BLaER1 (cell line): ENCODE data around the gene SREBF2.
A peak's percentile ranks its signal among the peaks of the same experiment; 100 is the strongest.

ENCODE experiments used
- H3K27ac ChIP-seq: shearing (Covaris generic); formaldehyde crosslinking; 2 replicates; pipeline ENCODE4 v1.8.1; 2022
- H3K27me3 ChIP-seq: shearing (Covaris generic); formaldehyde crosslinking; 2 replicates; pipeline ENCODE4 v1.8.1; 2022
- H3K36me3 ChIP-seq: shearing (Covaris generic); formaldehyde crosslinking; 2 replicates; pipeline ENCODE4 v1.8.1; 2022
- H3K4me1 ChIP-seq: shearing (Covaris generic); formaldehyde crosslinking; 2 replicates; pipeline ENCODE4 v1.8.1; 2022
- H3K4me2 ChIP-seq: shearing (Covaris generic); formaldehyde crosslinking; 2 replicates; pipeline ENCODE4 v1.8.1; 2022
- H3K4me3 ChIP-seq: shearing (Covaris generic); formaldehyde crosslinking; 2 replicates; pipeline ENCODE4 v1.8.1; 2022
- H3K9ac ChIP-seq: shearing (Covaris generic); formaldehyde crosslinking; 2 replicates; pipeline ENCODE4 v1.8.1; 2022
- H3K9me3 ChIP-seq: shearing (Covaris generic); formaldehyde crosslinking; 2 replicates; pipeline ENCODE4 v1.8.1; 2022
- H4K20me1 ChIP-seq: shearing (Covaris generic); formaldehyde crosslinking; 2 replicates; pipeline ENCODE4 v1.8.1; 2022
- Cebpa-rat ChIP-seq: shearing (Covaris generic); IDR thresholded peaks from 2 replicates; pipeline ENCODE4 v1.8.1; 2022

Gene SREBF2

DNA sequence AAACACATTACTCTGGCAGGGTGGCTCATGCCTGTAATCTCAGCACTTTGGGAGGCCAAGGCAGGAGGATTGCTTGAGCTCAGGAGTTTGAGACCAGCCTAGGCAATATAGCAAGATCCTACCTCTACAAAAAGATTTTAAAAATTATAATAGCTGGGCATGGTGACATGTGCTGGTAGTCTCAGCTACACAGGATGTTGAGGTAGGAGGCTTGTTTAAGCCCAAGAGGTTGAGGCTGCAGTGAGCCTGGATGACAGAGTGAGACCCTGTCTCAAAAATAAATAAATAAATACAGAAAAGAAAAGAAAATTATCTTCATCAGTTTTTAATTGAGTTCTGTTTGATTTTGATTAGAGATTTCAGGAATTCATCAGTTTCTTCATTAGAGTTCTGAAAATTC, 27.3 kb upstream of the SREBF2 start:
- Histone ChIP-seq H3K27me3 (no peaks in the 10 kb centered on the region), H3K4me2 (peak overlapping the region; percentile 36; the same call in 1 of the 2 replicates), H3K36me3 (peaks cover 37% of the 10 kb centered on the region), H3K4me1 (peaks cover 43% of the 10 kb centered on the region), H3K4me3 (no peak overlapping the region), H3K27ac (no peak overlapping the region), H3K9me3 (no peaks in the 10 kb centered on the region), H3K9ac (no peak overlapping the region), H4K20me1 (peaks cover 37% of the 10 kb centered on the region)
- no peak for TF ChIP-seq Cebpa-rat

DNA sequence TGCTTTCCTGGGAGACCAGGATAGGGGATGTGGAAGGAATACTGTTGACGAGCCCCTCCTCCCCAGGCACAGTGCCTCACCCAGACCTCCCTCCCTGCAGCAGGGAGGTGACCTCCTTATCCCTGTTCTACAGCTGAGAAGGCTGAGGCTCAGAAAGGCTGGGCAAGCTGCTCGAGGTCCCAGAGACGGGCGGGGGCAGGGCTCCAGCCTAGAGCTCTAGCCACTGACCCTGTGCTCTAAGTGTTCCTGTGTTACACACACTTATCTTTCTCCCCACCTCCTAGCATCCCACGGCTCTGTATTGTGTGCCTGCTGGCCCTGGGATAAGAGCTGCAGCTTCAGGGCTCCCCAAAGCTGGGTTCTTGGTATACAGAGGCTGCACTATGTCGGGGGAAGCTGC, 24.5 kb upstream of the SREBF2 start:
- no peaks in the 10 kb centered on the region for H3K27me3 ChIP-seq
- TF ChIP-seq Cebpa-rat = no peak
- H4K20me1 ChIP-seq = peaks cover 35% of the 10 kb centered on the region
- peaks cover 61% of the 10 kb centered on the region for H3K36me3 ChIP-seq
- H3K4me3 ChIP-seq = no peak overlapping the region
- H3K27ac ChIP-seq = no peak overlapping the region
- H3K9me3 ChIP-seq = no peaks in the 10 kb centered on the region
- no peak overlapping the region for H3K9ac ChIP-seq
- H3K4me2 ChIP-seq = no peak overlapping the region
- H3K4me1 ChIP-seq = peaks cover 29% of the 10 kb centered on the region

DNA sequence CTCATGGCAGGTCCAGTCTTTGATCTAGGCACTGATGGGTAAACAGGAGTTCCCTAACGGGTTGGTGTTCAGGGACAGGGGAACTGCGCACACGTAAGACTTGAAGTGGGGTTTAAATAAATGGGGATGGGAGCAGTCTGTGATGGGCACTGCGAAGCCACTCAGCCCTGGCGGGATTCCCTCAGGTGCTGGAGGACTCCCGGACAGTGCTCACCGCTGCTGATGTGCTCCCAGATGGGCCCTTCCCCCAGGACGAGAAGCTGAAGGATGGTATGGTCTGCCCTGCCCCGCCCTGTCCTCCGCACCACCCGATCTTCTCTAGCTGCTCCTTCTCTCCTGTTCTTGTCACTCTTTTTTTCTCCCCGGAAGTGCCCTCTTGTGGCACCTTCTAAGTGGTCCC, 22.9 kb upstream of the SREBF2 start:
- H3K4me2 ChIP-seq = no peak overlapping the region
- H3K27ac ChIP-seq = no peak overlapping the region
- no peaks in the 10 kb centered on the region for H3K9me3 ChIP-seq
- peaks cover 77% of the 10 kb centered on the region for H3K36me3 ChIP-seq
- H3K4me1 ChIP-seq = peaks cover 16% of the 10 kb centered on the region
- no peaks in the 10 kb centered on the region for H3K27me3 ChIP-seq
- no peak overlapping the region for H3K9ac ChIP-seq
- no peak for TF ChIP-seq Cebpa-rat
- H4K20me1 ChIP-seq = peaks cover 30% of the 10 kb centered on the region
- no peak overlapping the region for H3K4me3 ChIP-seq

DNA sequence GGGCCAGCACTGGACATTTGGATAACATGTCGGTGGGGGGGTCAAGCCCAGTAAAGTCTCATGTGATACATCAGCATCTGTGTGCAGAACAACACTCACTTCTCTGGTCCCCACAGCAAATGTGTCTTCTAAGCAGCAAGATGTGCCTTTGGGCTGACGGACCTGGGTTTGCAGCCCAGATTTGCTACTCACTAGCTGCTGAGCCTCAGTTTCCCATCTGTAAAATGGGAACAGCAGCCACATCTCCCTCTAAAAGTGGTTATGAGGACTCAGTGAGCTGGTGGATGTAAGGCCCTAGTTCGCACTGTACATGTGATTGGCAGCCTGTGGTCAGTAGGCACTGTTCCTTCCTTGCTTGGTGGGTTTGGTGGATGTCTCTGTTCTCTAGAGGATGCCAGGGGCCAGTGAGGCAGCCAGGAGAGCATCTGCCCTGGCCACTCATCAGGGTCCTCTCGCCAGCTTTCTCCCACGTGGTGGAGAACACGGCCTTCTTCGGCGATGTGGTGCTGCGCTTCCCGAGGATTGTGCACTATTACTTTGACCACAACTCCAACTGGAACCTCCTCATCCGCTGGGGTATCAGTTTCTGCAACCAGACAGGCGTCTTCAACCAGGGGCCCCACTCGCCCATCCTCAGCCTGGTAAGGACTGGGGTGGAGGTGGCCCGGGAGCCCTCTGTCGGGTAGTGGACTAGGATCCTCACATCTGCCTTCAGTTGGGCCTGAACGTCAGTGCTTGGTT, 19.9 kb upstream of the SREBF2 start:
- Histone ChIP-seq H3K27ac (no peak overlapping the region), H3K4me3 (no peak overlapping the region), H3K9me3 (no peaks in the 10 kb centered on the region), H3K4me2 (no peak overlapping the region), H3K4me1 (no peaks in the 10 kb centered on the region), H3K27me3 (no peaks in the 10 kb centered on the region), H4K20me1 (peaks cover 20% of the 10 kb centered on the region), H3K36me3 (peaks cover 98% of the 10 kb centered on the region), H3K9ac (no peak overlapping the region)
- no peak for TF ChIP-seq Cebpa-rat

DNA sequence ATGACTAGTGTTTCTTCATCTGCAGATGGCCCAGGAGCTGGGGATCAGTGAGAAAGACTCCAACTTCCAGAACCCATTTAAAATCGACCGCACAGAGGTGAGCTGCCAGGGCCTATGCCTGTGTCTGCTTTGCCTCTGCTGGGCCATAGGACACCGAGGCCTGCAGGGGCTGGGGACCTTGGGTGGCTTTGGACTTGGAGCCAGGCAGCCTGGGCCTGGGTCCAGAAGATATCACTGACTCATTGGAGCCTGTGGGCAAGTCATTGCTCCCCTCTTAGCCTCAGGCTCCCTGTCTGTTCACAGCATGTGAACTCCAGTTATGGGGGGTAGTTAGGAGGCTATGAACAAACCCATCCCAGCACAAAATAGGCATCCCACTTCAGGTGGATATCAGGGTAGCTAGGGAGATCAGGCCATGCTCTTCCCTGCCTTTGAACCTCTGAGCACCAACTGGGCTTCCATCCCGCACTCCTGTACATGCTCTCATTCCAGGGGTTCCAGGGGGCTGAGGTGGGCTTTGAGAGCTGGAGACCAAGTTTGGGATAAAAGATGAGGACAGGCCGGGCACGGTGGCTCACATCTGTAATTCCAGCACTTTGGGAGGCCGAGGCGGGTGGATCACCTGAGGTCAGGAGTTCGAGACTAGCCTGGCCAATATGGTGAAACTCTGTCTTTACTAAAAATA, 19.0 kb upstream of the SREBF2 start:
- Histone ChIP-seq H3K4me1 (no peaks in the 10 kb centered on the region), H3K9me3 (no peaks in the 10 kb centered on the region), H3K4me3 (no peak overlapping the region), H3K9ac (no peak overlapping the region), H3K27me3 (no peaks in the 10 kb centered on the region), H3K36me3 (peaks cover 99% of the 10 kb centered on the region), H3K4me2 (no peak overlapping the region), H3K27ac (no peak overlapping the region), H4K20me1 (peaks cover 20% of the 10 kb centered on the region)
- no peak for TF ChIP-seq Cebpa-rat

DNA sequence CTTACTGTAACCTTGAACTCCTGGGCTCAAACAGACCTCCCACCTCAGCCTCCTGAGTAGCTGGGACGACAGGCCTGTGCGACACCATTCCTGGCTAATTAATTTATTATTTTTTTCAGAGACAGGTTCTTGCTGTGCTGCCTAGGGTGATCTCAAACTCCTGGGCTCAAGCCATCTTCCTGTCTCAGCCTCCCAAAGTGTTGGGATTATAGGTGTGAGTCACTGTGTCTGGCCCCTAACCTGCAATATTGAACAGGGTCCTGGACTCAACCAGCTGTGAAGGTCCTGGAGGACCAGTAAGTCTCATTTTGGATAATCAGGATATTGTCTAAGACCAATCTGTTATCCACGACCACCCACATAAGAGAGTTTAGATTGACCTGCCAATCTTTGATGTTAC, 17.2 kb upstream of the SREBF2 start:
- Histone ChIP-seq H3K27ac (no peak overlapping the region), H3K9ac (no peak overlapping the region), H3K4me1 (peaks cover 6% of the 10 kb centered on the region), H3K27me3 (no peaks in the 10 kb centered on the region), H3K4me3 (no peak overlapping the region), H3K9me3 (no peaks in the 10 kb centered on the region), H3K36me3 (peaks cover 89% of the 10 kb centered on the region), H3K4me2 (no peak overlapping the region), H4K20me1 (peaks cover 5% of the 10 kb centered on the region; the same call in 1 of the 2 replicates)
- TF ChIP-seq Cebpa-rat = no peak

DNA sequence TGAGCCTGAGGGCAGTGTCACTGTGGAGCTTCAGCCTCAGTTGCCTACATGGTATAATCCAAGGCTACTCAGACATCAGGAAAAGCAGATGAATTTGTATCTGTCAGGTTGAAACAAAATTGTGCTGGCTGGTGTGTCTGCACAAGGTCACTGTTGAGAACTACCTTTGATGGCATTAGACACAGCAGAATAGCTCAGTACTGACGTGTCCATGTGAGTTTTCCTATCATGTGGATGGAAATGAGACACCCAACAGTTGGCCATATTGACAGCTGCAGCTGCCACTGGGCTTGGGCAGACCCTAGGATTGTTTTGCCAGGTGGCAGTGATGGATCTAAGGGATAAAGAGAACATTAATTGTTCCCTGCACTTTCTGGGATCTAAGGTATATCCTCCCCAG, 16.7 kb upstream of the SREBF2 start:
- H3K27ac ChIP-seq = no peak overlapping the region
- peaks cover 84% of the 10 kb centered on the region for H3K36me3 ChIP-seq
- no peak for TF ChIP-seq Cebpa-rat

DNA sequence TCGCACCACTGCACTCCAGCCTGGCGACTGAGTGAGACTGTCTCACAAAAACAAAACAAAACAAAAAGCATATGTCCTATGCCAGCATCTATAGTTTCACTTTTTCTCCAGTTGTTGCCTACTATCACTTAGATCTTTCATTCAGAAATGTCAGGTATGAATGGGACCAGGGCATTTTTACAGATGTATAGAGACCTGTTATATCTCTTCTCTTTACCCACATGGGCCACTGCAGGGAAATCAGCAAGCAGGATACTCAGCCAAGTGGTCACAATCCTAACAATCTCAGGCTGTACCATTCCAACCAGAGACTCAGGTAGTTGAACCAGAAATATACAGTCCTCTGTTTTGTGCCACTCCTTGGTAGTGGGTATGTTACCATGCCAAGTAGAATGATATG, 16.0 kb upstream of the SREBF2 start:
- TF ChIP-seq Cebpa-rat = no peak
- Histone ChIP-seq H3K27ac (no peak overlapping the region), H3K36me3 (peaks cover 80% of the 10 kb centered on the region), H3K9me3 (no peaks in the 10 kb centered on the region), H3K4me1 (peaks cover 17% of the 10 kb centered on the region), H3K27me3 (no peaks in the 10 kb centered on the region), H3K9ac (no peak overlapping the region), H3K4me3 (no peak overlapping the region), H3K4me2 (no peak overlapping the region), H4K20me1 (peaks cover 3% of the 10 kb centered on the region; the same call in 1 of the 2 replicates)

More for the DNA sequence above, 16.7 kb upstream of the SREBF2 start:
- no peaks in the 10 kb centered on the region for H4K20me1 ChIP-seq
- no peak overlapping the region for H3K9ac ChIP-seq
- H3K27me3 ChIP-seq = no peaks in the 10 kb centered on the region
- peaks cover 11% of the 10 kb centered on the region for H3K4me1 ChIP-seq
- H3K9me3 ChIP-seq = no peaks in the 10 kb centered on the region
- H3K4me3 ChIP-seq = no peak overlapping the region
- no peak overlapping the region for H3K4me2 ChIP-seq

DNA sequence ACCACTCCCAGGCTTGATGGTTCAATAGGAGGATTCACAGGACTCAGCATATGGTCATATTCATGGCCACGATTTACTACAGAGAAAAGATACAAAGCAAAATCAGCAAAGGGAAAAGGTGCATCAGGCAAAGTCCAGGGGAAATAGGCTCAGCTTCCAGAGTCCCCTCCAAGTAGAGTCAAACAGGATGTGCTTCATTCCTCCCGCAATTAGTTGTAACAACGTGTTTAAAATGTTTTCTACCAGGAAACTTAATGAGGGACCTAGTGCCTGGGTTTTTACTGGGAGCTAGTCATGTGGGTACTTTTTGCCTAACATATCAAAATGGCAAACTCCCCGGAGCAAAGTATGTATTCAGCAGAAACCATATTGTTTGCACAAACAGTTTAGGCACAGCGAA, 14.9 kb upstream of the SREBF2 start:
- Histone ChIP-seq H3K4me1 (peaks cover 25% of the 10 kb centered on the region), H3K27ac (no peak overlapping the region), H3K9me3 (no peaks in the 10 kb centered on the region), H3K27me3 (no peaks in the 10 kb centered on the region), H3K4me2 (no peak overlapping the region), H3K9ac (no peak overlapping the region), H3K4me3 (no peak overlapping the region), H3K36me3 (peaks cover 70% of the 10 kb centered on the region), H4K20me1 (peaks cover 11% of the 10 kb centered on the region; the same call in 1 of the 2 replicates)
- no peak for TF ChIP-seq Cebpa-rat

DNA sequence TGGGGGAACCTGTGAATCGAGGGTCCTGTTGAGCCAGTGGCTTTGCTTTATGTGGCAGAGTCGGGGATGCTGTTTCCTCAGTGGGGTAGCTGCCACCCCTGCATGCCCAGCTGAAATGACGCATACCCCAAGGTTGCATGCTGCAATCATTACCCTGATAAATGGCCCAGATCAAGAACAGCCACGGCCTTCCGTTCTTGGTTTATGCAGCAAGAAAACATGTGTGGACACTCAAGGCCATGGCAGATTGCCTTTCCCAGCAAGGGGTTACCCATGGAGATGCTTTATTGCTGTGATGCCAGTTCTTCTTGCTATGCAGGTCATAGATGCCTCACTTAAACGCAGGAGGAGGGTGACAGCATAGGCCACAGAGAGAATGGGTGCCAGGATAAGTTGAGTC, 14.3 kb upstream of the SREBF2 start:
- TF ChIP-seq Cebpa-rat = no peak
- Histone ChIP-seq H3K4me1 (peaks cover 25% of the 10 kb centered on the region), H4K20me1 (peaks cover 11% of the 10 kb centered on the region; the same call in 1 of the 2 replicates), H3K36me3 (peaks cover 70% of the 10 kb centered on the region), H3K9me3 (no peaks in the 10 kb centered on the region), H3K27me3 (no peaks in the 10 kb centered on the region), H3K27ac (no peak overlapping the region), H3K9ac (0 out of 2 replicates have a peak overlapping the region, but pooled peaks have one; percentile 15), H3K4me2 (no peak overlapping the region), H3K4me3 (no peak overlapping the region)
